Neuronal stem cell (in vitro differentiated cells): Measurements from ENCODE around the gene METRN.

Source experiments
- DNase-seq: peaks from one replicate; pipeline ENCODE4 v3.0.0-alpha.2; 2013; ENCODE audit warnings: low spot score
- H2AFZ ChIP-seq: one replicate; pipeline ENCODE4 v1.6.1; 2013; ENCODE audit warnings: mild to moderate bottlenecking, low read length, inconsistent platforms
- H2AK5ac ChIP-seq: 2 replicates; pipeline ENCODE4 v1.6.1; 2013; ENCODE audit warnings: low read depth, mild to moderate bottlenecking, inconsistent platforms, low read length, moderate library complexity, mixed read lengths
- H2BK120ac ChIP-seq: 2 replicates; pipeline ENCODE4 v1.6.1; 2013; ENCODE audit warnings: low read depth, mild to moderate bottlenecking, inconsistent platforms, low read length, moderate library complexity, mixed read lengths
- H2BK12ac ChIP-seq: one replicate; pipeline ENCODE4 v1.6.1; 2013; ENCODE audit warnings: low read length, inconsistent platforms
- H2BK15ac ChIP-seq: 2 replicates; pipeline ENCODE4 v1.6.1; 2013; ENCODE audit warnings: mild to moderate bottlenecking, low read length, inconsistent platforms, mixed read lengths
- H2BK5ac ChIP-seq: one replicate; pipeline ENCODE4 v1.6.1; 2013; ENCODE audit warnings: inconsistent platforms, mild to moderate bottlenecking, low read length, moderate library complexity
- H3K14ac ChIP-seq: one replicate; pipeline ENCODE4 v1.6.1; 2013; ENCODE audit warnings: low read length, inconsistent platforms
- H3K18ac ChIP-seq: 2 replicates; pipeline ENCODE4 v1.6.1; 2013; ENCODE audit warnings: low read length, inconsistent platforms
- H3K23ac ChIP-seq: 2 replicates; pipeline ENCODE4 v1.6.1; 2013; ENCODE audit warnings: low read depth, mild to moderate bottlenecking, mixed read lengths, low read length, inconsistent platforms; ENCODE audit not compliant: poor library complexity
- H3K27ac ChIP-seq: replicated peaks from 3 replicates; pipeline ENCODE4 v1.5.1; 2013; ENCODE audit warnings: low read length, inconsistent platforms
- H3K27me3 ChIP-seq, 3 experiments: 2 replicates each; pipeline ENCODE4 v1.6.1; 2013; ENCODE audit warnings: low read length in 3 of 3, mild to moderate bottlenecking in 2 of 3, inconsistent platforms in 1 of 3, low read depth in 1 of 3, mixed read lengths in 1 of 3, moderate library complexity in 1 of 3; ENCODE audit not compliant: control insufficient read depth in 3 of 3, insufficient read depth in 3 of 3
- H3K36me3 ChIP-seq, 2 donors: replicated peaks in 1 of 2; 2 replicates each; pipeline ENCODE4 v1.6.1; 2013; ENCODE audit warnings: low read length in 2 of 2; ENCODE audit not compliant: control insufficient read depth in 2 of 2, insufficient read depth in 2 of 2
- H3K4ac ChIP-seq: 2 replicates; pipeline ENCODE4 v1.6.1; 2013; ENCODE audit warnings: inconsistent platforms, mild to moderate bottlenecking, low read length, moderate library complexity
- H3K4me1 ChIP-seq, 2 donors: 1 replicate in 1 of 2; 2 replicates in 1 of 2; pipeline ENCODE4 v1.6.1; 2013; ENCODE audit warnings: low read length in 2 of 2, low read depth in 1 of 2; ENCODE audit not compliant: control insufficient read depth in 2 of 2, insufficient read depth in 1 of 2
- H3K4me2 ChIP-seq: one replicate; pipeline ENCODE4 v1.6.1; 2013; ENCODE audit warnings: mild to moderate bottlenecking, low read length, inconsistent platforms; ENCODE audit not compliant: insufficient read depth, poor library complexity, severe bottlenecking
- H3K4me3 ChIP-seq, 2 donors: 2 replicates each; pipeline ENCODE4 v1.5.1; 2013; ENCODE audit warnings: low read length in 2 of 2, mild to moderate bottlenecking in 2 of 2, inconsistent platforms in 1 of 2, moderate library complexity in 1 of 2
- H3K79me1 ChIP-seq: one replicate; pipeline ENCODE4 v1.6.1; 2013; ENCODE audit warnings: low read depth, mild to moderate bottlenecking, inconsistent platforms, low read length, moderate library complexity
- H3K9ac ChIP-seq: one replicate; pipeline ENCODE4 v1.6.1; 2013; ENCODE audit warnings: mild to moderate bottlenecking, low read depth, low read length, inconsistent platforms; ENCODE audit not compliant: poor library complexity
- H3K9me3 ChIP-seq, 2 donors: replicated peaks in 1 of 2; 2 replicates each; pipeline versions ENCODE3 to v1.6.1; 2013; ENCODE audit warnings: low read length in 2 of 2, mild to moderate bottlenecking in 2 of 2, inconsistent platforms in 1 of 2, low read depth in 1 of 2, mixed read lengths in 1 of 2, moderate library complexity in 1 of 2; ENCODE audit not compliant: control insufficient read depth in 2 of 2, insufficient read depth in 1 of 2
- H4K8ac ChIP-seq: one replicate; pipeline ENCODE4 v1.6.1; 2013; ENCODE audit warnings: low read depth, mild to moderate bottlenecking, inconsistent platforms, low read length, moderate library complexity
- H4K91ac ChIP-seq: one replicate; pipeline ENCODE4 v1.6.1; 2013; ENCODE audit warnings: low read length, low read depth, mild to moderate bottlenecking, inconsistent platforms; ENCODE audit not compliant: poor library complexity
- WGBS, 2 donors: extraction: QIAGEN DNeasy Blood & Tissue Kit; methylation state at CpG; one replicate each; pipeline ENCODE4 v1.1.7; 2013; ENCODE audit warnings: missing lambda C conversion rate in 2 of 2, mixed read lengths in 1 of 2; ENCODE audit not compliant: insufficient read length in 2 of 2, insufficient replicate concordance in 1 of 2; ENCODE audit errors: extremely low coverage in 2 of 2; 5-methylcytosine and 5-hydroxymethylcytosine counted together

The METRN gene

GRCh38 chr16:745739-746138 is 30.8 kb downstream of the METRN start:
- no peak for DNase-seq
- peak overlapping the region; percentile 56 for H2AFZ ChIP-seq
- no peak overlapping the region for H3K14ac ChIP-seq
- peak overlapping the region; percentile 57 for H3K18ac ChIP-seq
- no peak overlapping the region for H2BK120ac ChIP-seq
- no peak overlapping the region for H2BK15ac ChIP-seq
- no peak overlapping the region for H2BK12ac ChIP-seq
- H3K4ac ChIP-seq: no peak overlapping the region
- H2AK5ac ChIP-seq: no peak overlapping the region
- no peak overlapping the region for H3K4me3 ChIP-seq
- H3K36me3 ChIP-seq: no peaks in the 10 kb centered on the region
- H3K4me2 ChIP-seq: no peak overlapping the region
- no CpG with 5 or more reads among the region's 14 CpGs for WGBS, 2 donors
- peaks cover 7% of the 10 kb centered on the region for H3K79me1 ChIP-seq
- no peaks in the 10 kb centered on the region for H3K27me3 ChIP-seq
- H2BK5ac ChIP-seq: no peak overlapping the region
- no peak overlapping the region for H4K8ac ChIP-seq
- H4K91ac ChIP-seq: no peak overlapping the region
- H3K9ac ChIP-seq: no peak overlapping the region
- H3K9me3 ChIP-seq: no peaks in the 10 kb centered on the region
- no peak overlapping the region for H3K27ac ChIP-seq
- H3K23ac ChIP-seq: no peak overlapping the region
- H3K4me1 ChIP-seq: peaks cover 0 to 8% of the 10 kb centered on the region in 2 donors

- no peak overlapping the region for H2AFZ ChIP-seq
- H3K4me3 ChIP-seq: no peak overlapping the region
- H3K4me1 ChIP-seq: peaks cover 5 to 17% of the 10 kb centered on the region in 2 donors
- H3K27ac ChIP-seq: no peak overlapping the region
- no peaks in the 10 kb centered on the region for H3K9me3 ChIP-seq
- H4K8ac ChIP-seq: no peak overlapping the region
- peaks cover 7% of the 10 kb centered on the region for H3K79me1 ChIP-seq
- no peaks in the 10 kb centered on the region for H3K36me3 ChIP-seq
- no peak overlapping the region for H2BK12ac ChIP-seq
- H3K4ac ChIP-seq: no peak overlapping the region
- no peak overlapping the region for H3K23ac ChIP-seq
- H3K18ac ChIP-seq: no peak overlapping the region
- H3K14ac ChIP-seq: no peak overlapping the region
- H2BK120ac ChIP-seq: no peak overlapping the region
- H3K9ac ChIP-seq: no peak overlapping the region
- H2BK15ac ChIP-seq: no peak overlapping the region
- no peak overlapping the region for H4K91ac ChIP-seq
- no peak for DNase-seq
- no peak overlapping the region for H2BK5ac ChIP-seq
- H2AK5ac ChIP-seq: peak overlapping the region; percentile 84
- H3K4me2 ChIP-seq: no peak overlapping the region
- no peaks in the 10 kb centered on the region for H3K27me3 ChIP-seq
- WGBS, 2 donors: no CpG with 5 or more reads among the region's 13 CpGs
Measured at GRCh38 chr16:746637-747036, 31.7 kb downstream of the METRN start.

- H3K36me3 ChIP-seq: no peaks in the 10 kb centered on the region
- H3K27me3 ChIP-seq: no peaks in the 10 kb centered on the region
- peak overlapping the region; percentile 13 for H2BK5ac ChIP-seq
- no CpG with 5 or more reads among the region's 39 CpGs for WGBS, 2 donors
- no peak overlapping the region for H3K9ac ChIP-seq
- no peak overlapping the region for H3K14ac ChIP-seq
- H3K79me1 ChIP-seq: peaks cover 3% of the 10 kb centered on the region
- no peak overlapping the region for H2BK15ac ChIP-seq
- no peaks in the 10 kb centered on the region for H3K9me3 ChIP-seq
- no peak overlapping the region for H3K23ac ChIP-seq
- peaks cover 14 to 27% of the 10 kb centered on the region in 2 donors for H3K4me1 ChIP-seq
- H3K4me2 ChIP-seq: no peak overlapping the region
- no peak overlapping the region for H2BK120ac ChIP-seq
- no peak overlapping the region for H3K4ac ChIP-seq
- H3K27ac ChIP-seq: no peak overlapping the region
- H4K8ac ChIP-seq: no peak overlapping the region
- H3K18ac ChIP-seq: no peak overlapping the region
- no peak overlapping the region for H2BK12ac ChIP-seq
- no peak overlapping the region for H3K4me3 ChIP-seq
- H4K91ac ChIP-seq: no peak overlapping the region
- H2AK5ac ChIP-seq: peak overlapping the region; percentile 56
- no peak overlapping the region for H2AFZ ChIP-seq
- no peak for DNase-seq
Measured at GRCh38 chr16:747978-748746, 33.2 kb downstream of the METRN start.

GRCh38 chr16:749010-749409 is 34.1 kb downstream of the METRN start:
- no peak overlapping the region for H3K23ac ChIP-seq
- no peaks in the 10 kb centered on the region for H3K27me3 ChIP-seq
- H3K14ac ChIP-seq: no peak overlapping the region
- no peak overlapping the region for H2BK12ac ChIP-seq
- no peak overlapping the region for H3K9ac ChIP-seq
- H2BK120ac ChIP-seq: no peak overlapping the region
- WGBS, 2 donors: no CpG with 5 or more reads among the region's 6 CpGs
- H2BK15ac ChIP-seq: no peak overlapping the region
- no peak overlapping the region for H2AK5ac ChIP-seq
- H3K4me2 ChIP-seq: no peak overlapping the region
- H2AFZ ChIP-seq: no peak overlapping the region
- H3K18ac ChIP-seq: no peak overlapping the region
- H3K36me3 ChIP-seq: no peaks in the 10 kb centered on the region
- no peak overlapping the region for H3K27ac ChIP-seq
- H4K91ac ChIP-seq: no peak overlapping the region
- no peaks in the 10 kb centered on the region for H3K9me3 ChIP-seq
- H3K4me3 ChIP-seq: no peak overlapping the region
- H3K79me1 ChIP-seq: peaks cover 3% of the 10 kb centered on the region
- H3K4ac ChIP-seq: no peak overlapping the region
- H3K4me1 ChIP-seq: peaks cover 17 to 27% of the 10 kb centered on the region in 2 donors
- H2BK5ac ChIP-seq: no peak overlapping the region
- H4K8ac ChIP-seq: no peak overlapping the region
- DNase-seq: no peak
